Measurements from ENCODE around the gene ZNF805. TPM values are rescaled to one million over a fixed set of nuclear protein-coding genes. Genes with fewer than 3 reads are reported as not detected.
A peak's percentile ranks its signal among the peaks of the same experiment; 100 is the strongest.

Gene ZNF805
- total and polyA plus RNA-seq, 2 of the 13 experiments (the other 11 are each of a cell fraction or from before 2014, with no cell fraction given), result 5.1 to 12.8 TPM

GRCh38 chr19:57240311-57241090 is at the start of gene ZNF805 (continued):
- TF ChIP-seq ZBTB8A (CRISPR knock-in tag; IDR thresholded peaks at IDR 0.05; ENCODE audit: borderline replicate concordance, low read depth) (no peak), CSRNP2 (CRISPR knock-in tag; conservative IDR thresholded peaks at IDR 0.05; ENCODE audit: low read depth) (no peak), ZNF614 (CRISPR knock-in tag; IDR thresholded peaks at IDR 0.05; ENCODE audit: borderline replicate concordance) (no peak), ZHX2 (IDR thresholded peaks at IDR 0.05; ENCODE audit: low read depth) (peak; percentile 91), ZHX2 (CRISPR knock-in tag; IDR thresholded peaks at IDR 0.05; ENCODE audit: borderline replicate concordance) (no peak), ZKSCAN8 (CRISPR knock-in tag; IDR thresholded peaks at IDR 0.05; ENCODE audit: borderline replicate concordance) (no peak), ZNF652 (CRISPR knock-in tag; IDR thresholded peaks at IDR 0.05; ENCODE audit: borderline replicate concordance, low read depth) (no peak), MNT (IDR thresholded peaks at IDR 0.05) (peak; percentile 62), ZNF383 (CRISPR knock-in tag; IDR thresholded peaks at IDR 0.05; ENCODE audit: borderline replicate concordance) (no peak), KAT8 (CRISPR knock-in tag; IDR thresholded peaks at IDR 0.05) (peak; percentile 99), AFF4 (CRISPR knock-in tag; IDR thresholded peaks at IDR 0.05) (no peak), JUN (CRISPR knock-in tag; IDR thresholded peaks at IDR 0.05) (0 out of 2 replicates have a peak, but pooled peaks have one; percentile 38), KDM5B (CRISPR knock-in tag; IDR thresholded peaks at IDR 0.05; ENCODE audit: borderline replicate concordance) (peak; percentile 85; the same call in 1 of the 2 replicates), TFAP4 (IDR thresholded peaks at IDR 0.05; ENCODE audit: borderline replicate concordance, low read depth) (peak; percentile 47; the same call in 1 of the 2 replicates)

Measured in HepG2 (cell line).